DND-41 (cell line): ENCODE results near the gene ART4.

Experiments
- ATAC-seq: fragments of 200-7000 bp; cut with Tn5 transposase; 3 replicates; pipeline ENCODE4 v1.9.1; 2021; ENCODE audit warnings: low read depth; ENCODE audit not compliant: insufficient read depth
- DNase-seq: peaks from one replicate; pipeline ENCODE4 v3.0.0-alpha.2; 2020
- H2AFZ ChIP-seq: 2 replicates; pipeline ENCODE4 v1.6.0; 2012; ENCODE audit warnings: low read depth, low read length
- H3K27ac ChIP-seq: 2 replicates; pipeline ENCODE4 v1.5.1; 2012; ENCODE audit warnings: low read length, inconsistent platforms
- H3K27me3 ChIP-seq: fragments of 200-600 bp; sonication (generic); 2 replicates; pipeline ENCODE4 v1.6.0; 2012; ENCODE audit warnings: low read length, mild to moderate bottlenecking, inconsistent platforms; ENCODE audit not compliant: insufficient read depth, poor library complexity
- H3K36me3 ChIP-seq: 2 replicates; pipeline ENCODE4 v1.5.1; 2012; ENCODE audit warnings: low read length, inconsistent platforms; ENCODE audit not compliant: insufficient read depth
- H3K4me1 ChIP-seq: 2 replicates; pipeline ENCODE4 v1.5.1; 2012; ENCODE audit warnings: mild to moderate bottlenecking, low read length; ENCODE audit not compliant: insufficient read depth
- H3K4me2 ChIP-seq: 2 replicates; pipeline ENCODE4 v1.6.0; 2012; ENCODE audit warnings: mild to moderate bottlenecking, moderate library complexity, low read length, inconsistent platforms; ENCODE audit not compliant: insufficient read depth
- H3K4me3 ChIP-seq, 2 experiments: fragments of 200-600 bp in 1 of 2; shearing (Covaris generic) in 1 of 2; 2 replicates each; pipeline ENCODE4 v1.5.1; 2012 to 2016; ENCODE audit warnings: inconsistent platforms in 2 of 2, low read length in 2 of 2, mild to moderate bottlenecking in 2 of 2, low read depth in 1 of 2, moderate library complexity in 1 of 2
- H3K79me2 ChIP-seq: 2 replicates; pipeline ENCODE4 v1.6.0; 2012; ENCODE audit warnings: low read length, inconsistent platforms; ENCODE audit not compliant: insufficient read depth
- H3K9ac ChIP-seq: 2 replicates; pipeline ENCODE4 v1.6.0; 2012; ENCODE audit warnings: low read depth, mild to moderate bottlenecking, inconsistent platforms, low read length, moderate library complexity
- H3K9me3 ChIP-seq: 2 replicates; pipeline ENCODE4 v1.5.1; 2012; ENCODE audit warnings: low read length, moderate library complexity, mild to moderate bottlenecking, inconsistent platforms; ENCODE audit not compliant: insufficient read depth, severe bottlenecking
- H4K20me1 ChIP-seq: 2 replicates; pipeline ENCODE4 v1.6.0; 2012; ENCODE audit warnings: low read length; ENCODE audit not compliant: insufficient read depth
- CTCF ChIP-seq: IDR thresholded peaks from 2 replicates; pipeline ENCODE4 v1.5.1; 2012; ENCODE audit warnings: borderline replicate concordance, low read length, moderate library complexity, mild to moderate bottlenecking; ENCODE audit not compliant: poor library complexity, severe bottlenecking; ENCODE audit errors: extremely low read depth
- EZH2 ChIP-seq: IDR thresholded peaks from 3 replicates; pipeline ENCODE4 v1.6.1; 2012; ENCODE audit warnings: borderline replicate concordance, low read depth, mild to moderate bottlenecking, moderate library complexity, low read length, inconsistent platforms; ENCODE audit not compliant: severe bottlenecking

The ART4 gene

DNA sequence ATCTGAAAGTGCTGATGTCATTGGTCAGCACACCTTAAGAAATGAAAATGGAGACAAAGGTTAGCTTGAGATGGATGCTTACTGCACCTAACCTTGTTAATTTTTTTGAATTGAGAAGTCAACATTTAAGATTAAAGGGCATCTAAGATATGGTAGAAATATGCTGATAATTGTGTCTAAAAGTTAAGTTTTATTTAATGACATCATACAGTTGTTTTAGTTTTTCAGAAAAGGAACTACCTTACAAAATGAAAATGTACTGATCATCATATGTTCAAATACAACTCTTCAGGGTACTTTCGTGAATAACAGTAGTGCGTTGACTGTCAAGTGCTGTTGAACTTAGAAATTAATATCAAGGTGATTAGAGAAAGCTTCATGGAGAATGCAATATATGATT is 31.8 kb downstream of the ART4 start:
- no peak overlapping the region for H3K4me2 ChIP-seq
- H4K20me1 ChIP-seq: no peaks in the 10 kb centered on the region
- H3K4me3 ChIP-seq: no peak overlapping the region
- no peaks in the 10 kb centered on the region for H3K27me3 ChIP-seq
- H3K27ac ChIP-seq: no peak overlapping the region
- DNase-seq (no peak), ATAC-seq (no peak)
- H2AFZ ChIP-seq: no peak overlapping the region
- H3K9ac ChIP-seq: no peak overlapping the region
- TF ChIP-seq EZH2 (no peak), CTCF (no peak)
- H3K9me3 ChIP-seq: no peaks in the 10 kb centered on the region
- H3K79me2 ChIP-seq: no peaks in the 10 kb centered on the region
- H3K4me1 ChIP-seq: no peaks in the 10 kb centered on the region
- no peaks in the 10 kb centered on the region for H3K36me3 ChIP-seq

GRCh38 chr12:14810953-14811483 is 32.3 kb downstream of the ART4 start:
- Histone ChIP-seq H3K4me3 (no peak overlapping the region), H3K9me3 (no peaks in the 10 kb centered on the region), H3K4me1 (no peaks in the 10 kb centered on the region), H3K79me2 (no peaks in the 10 kb centered on the region), H3K36me3 (no peaks in the 10 kb centered on the region), H4K20me1 (no peaks in the 10 kb centered on the region), H2AFZ (no peak overlapping the region), H3K9ac (no peak overlapping the region), H3K4me2 (no peak overlapping the region), H3K27ac (no peak overlapping the region), H3K27me3 (no peaks in the 10 kb centered on the region)
- TF ChIP-seq CTCF (peak; percentile 55), EZH2 (no peak)
- ATAC-seq (no peak), DNase-seq (peak; percentile 13)

- Histone ChIP-seq H3K4me1 (peaks cover 2% of the 10 kb centered on the region; the same call in 1 of the 2 replicates), H2AFZ (no peak overlapping the region), H3K27me3 (no peaks in the 10 kb centered on the region), H3K27ac (no peak overlapping the region), H3K9me3 (no peaks in the 10 kb centered on the region), H3K79me2 (no peaks in the 10 kb centered on the region), H3K4me2 (no peak overlapping the region), H3K9ac (no peak overlapping the region), H3K4me3 (no peak overlapping the region), H3K36me3 (no peaks in the 10 kb centered on the region), H4K20me1 (no peaks in the 10 kb centered on the region)
- ATAC-seq (no peak), DNase-seq (no peak)
- TF ChIP-seq CTCF (no peak), EZH2 (no peak)
Observed at GRCh38 chr12:14810167-14810952, 33.0 kb downstream of the ART4 start.
